ENCODE measurements around the gene CYS1. TPM values are rescaled to one million over a fixed set of nuclear protein-coding genes. Genes with fewer than 3 reads are reported as not detected.

CYS1 gene
- total and polyA plus RNA-seq, 2 of the 13 experiments (the other 11 are each of a cell fraction or from before 2014, with no cell fraction given): 0.04 TPM; not detected in 1

GRCh38 chr2:10036095-10036884 is 43.9 kb downstream of the CYS1 start:
- Histone ChIP-seq H3K4me3 (replicated peaks in 1 of 3; ENCODE audit: insufficient read depth in 1 of 3, low read depth in 2 of 3, low read length in 3 of 3) (no peak overlapping the region), H4K20me1 (ENCODE audit: insufficient read depth, low read length) (no peaks in the 10 kb centered on the region), H3K27me3 (ENCODE audit: control insufficient read depth in 1 of 2, insufficient read depth in 2 of 2, low read length in 2 of 2) (peaks cover 7 to 64% of the 10 kb centered on the region in 2 experiments), H3K9me3 (ENCODE audit: low read length) (no peaks in the 10 kb centered on the region), H3K4me2 (ENCODE audit: low read depth, low read length) (no peak overlapping the region), H3K79me2 (ENCODE audit: insufficient read depth, low read length) (no peaks in the 10 kb centered on the region), H3K4me1 (ENCODE audit: insufficient read depth, low read length) (peaks cover 33% of the 10 kb centered on the region), H3K9ac (ENCODE audit: insufficient read depth, low read depth, low read length) (no peak overlapping the region), H3K27ac (ENCODE audit: extremely low read length, insufficient read depth, low read length) (no peak overlapping the region), H2AFZ (ENCODE audit: low read length) (no peak overlapping the region), H3K36me3 (replicated peaks in 1 of 2; ENCODE audit: control insufficient read depth in 1 of 2, insufficient read depth in 2 of 2, low read length in 2 of 2) (no peaks in the 10 kb centered on the region)
- POLR2A ChIA-PET: no interaction called here
- 35% methylated on average over 12 of the region's 14 CpGs for WGBS (ENCODE audit: low lambda C conversion rate)
- DNase-seq (ENCODE audit: low spot score): no peak
- no TSS peak for BruUV-seq (replicated peaks)
- no peak for FAIRE-seq
- ATAC-seq: peak; percentile 70
- intact Hi-C loops (cut with micrococcal nuclease; ENCODE audit: unreplicated experiment) (no loop called here), in situ Hi-C loops (cut with HindIII; ENCODE audit: extremely low pct_ligation_motif_present, low pct_unique_long_range_greater_than_20kb) (no loop called here)
- CTCF ChIA-PET (ENCODE audit: low intra/inter-chr PET ratio, low total read pairs): no interaction called here
- TF ChIP-seq HNRNPL (IDR thresholded peaks at IDR 0.05; ENCODE audit: low read depth, low read length) (peak; percentile 97), HIC2 (CRISPR knock-in tag; IDR thresholded peaks at IDR 0.05; ENCODE audit: low read depth) (peak; percentile 79), KDM5B (CRISPR knock-in tag; IDR thresholded peaks at IDR 0.05; ENCODE audit: borderline replicate concordance) (0 out of 2 replicates have a peak, but pooled peaks have one; percentile 31), RBM39 (IDR thresholded peaks at IDR 0.05; ENCODE audit: low read depth, low read length, poor library complexity, severe bottlenecking) (peak; percentile 33), HNF4G (IDR thresholded peaks at IDR 0.05; ENCODE audit: borderline replicate concordance, low read depth, low read length) (no peak), HNF4G (CRISPR knock-in tag; IDR thresholded peaks at IDR 0.05; ENCODE audit: borderline replicate concordance, low read depth) (no peak), RAD21 (CRISPR knock-in tag; IDR thresholded peaks at IDR 0.05) (peak; percentile 34; the same call in 1 of the 2 replicates), ZNF740 (CRISPR knock-in tag; IDR thresholded peaks at IDR 0.05) (peak; percentile 60; the same call in 1 of the 2 replicates), XRCC5 (optimal IDR thresholded peaks at IDR 0.05; ENCODE audit: low read length) (peak; percentile 31), ZBTB26 (CRISPR knock-in tag; IDR thresholded peaks at IDR 0.05; ENCODE audit: borderline replicate concordance) (peak; percentile 53; the same call in 1 of the 2 replicates), ARID4A (CRISPR knock-in tag; IDR thresholded peaks at IDR 0.05; ENCODE audit: borderline replicate concordance) (0 out of 2 replicates have a peak, but pooled peaks have one; percentile 25), TCF7 (IDR thresholded peaks at IDR 0.05; ENCODE audit: low read depth) (0 out of 2 replicates have a peak, but pooled peaks have one; percentile 6), KDM2A (CRISPR knock-in tag; IDR thresholded peaks at IDR 0.05; ENCODE audit: borderline replicate concordance, low read depth) (0 out of 2 replicates have a peak, but pooled peaks have one; percentile 33), SP2 (CRISPR knock-in tag; IDR thresholded peaks at IDR 0.05) (peak; percentile 31; the same call in 1 of the 2 replicates), MAFF (IDR thresholded peaks at IDR 0.05; ENCODE audit: low read depth, low read length) (peak; percentile 87), SP140L (CRISPR knock-in tag; IDR thresholded peaks at IDR 0.05; ENCODE audit: borderline replicate concordance) (no peak)

All from HepG2 (cell line).